Liver (tissue), 9 donors: ENCODE data around the gene PES1. TPM values are rescaled to one million over a fixed set of nuclear protein-coding genes. Genes with fewer than 3 reads are reported as not detected.
A peak's percentile ranks its signal among the peaks of the same experiment; 100 is the strongest.

Source experiments
- DNase-seq: peaks from one replicate; pipeline ENCODE4 v3.0.0-alpha.2; 2017; ENCODE audit warnings: low spot score
- H3K27ac ChIP-seq, 2 donors: one replicate each; pipeline ENCODE4 v1.7.0; 2013; ENCODE audit warnings: inconsistent platforms in 2 of 2, low read length in 2 of 2, control low read depth in 1 of 2, low read depth in 1 of 2, mild to moderate bottlenecking in 1 of 2
- H3K27me3 ChIP-seq, 4 donors: one replicate each; pipeline versions ENCODE4 v1.6.1 to v1.7.0; 2013; ENCODE audit warnings: low read length in 3 of 4, inconsistent platforms in 1 of 4, mild to moderate bottlenecking in 1 of 4, moderate library complexity in 1 of 4; ENCODE audit not compliant: control insufficient read depth in 4 of 4, insufficient read depth in 4 of 4
- H3K36me3 ChIP-seq, 4 donors: one replicate each; pipeline versions ENCODE4 v1.6.1 to v1.7.0; 2013; ENCODE audit warnings: low read length in 3 of 4, mild to moderate bottlenecking in 3 of 4, low read depth in 1 of 4, moderate library complexity in 1 of 4; ENCODE audit not compliant: control insufficient read depth in 4 of 4, insufficient read depth in 3 of 4
- H3K4me1 ChIP-seq, 4 donors: one replicate each; pipeline versions ENCODE4 v1.6.1 to v1.7.0; 2013; ENCODE audit warnings: low read length in 3 of 4, mild to moderate bottlenecking in 3 of 4, moderate library complexity in 1 of 4; ENCODE audit not compliant: control insufficient read depth in 4 of 4, insufficient read depth in 4 of 4
- H3K4me3 ChIP-seq, 3 donors: one replicate each; pipeline versions ENCODE4 v1.6.1 to v1.7.0; 2013; ENCODE audit warnings: low read length in 3 of 3, control low read depth in 1 of 3, low read depth in 1 of 3, mild to moderate bottlenecking in 1 of 3
- H3K9ac ChIP-seq, 2 donors: one replicate each; pipeline ENCODE4 v1.7.0; 2013; ENCODE audit warnings: low read length in 2 of 2, mild to moderate bottlenecking in 2 of 2, moderate library complexity in 2 of 2, control low read depth in 1 of 2, low read depth in 1 of 2
- H3K9me3 ChIP-seq, 4 donors: one replicate each; pipeline versions ENCODE4 v1.6.1 to v1.7.0; 2013; ENCODE audit warnings: low read length in 3 of 4; ENCODE audit not compliant: control insufficient read depth in 4 of 4
- ATF3 ChIP-seq: IDR thresholded peaks from 2 replicates; pipeline ENCODE4 v1.6.1; 2016; ENCODE audit warnings: antibody characterized with exemption
- FOXA1 ChIP-seq: IDR thresholded peaks from 2 replicates; pipeline ENCODE4 v1.6.1; 2016; ENCODE audit warnings: antibody characterized with exemption
- HNF4G ChIP-seq: IDR thresholded peaks from 2 replicates; pipeline ENCODE4 v1.6.1; 2016; ENCODE audit warnings: antibody characterized with exemption
- JUND ChIP-seq, 2 donors: IDR thresholded peaks; 2 replicates each; pipeline ENCODE4 v1.6.1; 2016; ENCODE audit warnings: antibody characterized with exemption in 2 of 2
- NR2F2 ChIP-seq: IDR thresholded peaks from 2 replicates; pipeline ENCODE4 v1.6.1; 2016; ENCODE audit warnings: antibody characterized with exemption
- RAD21 ChIP-seq, 2 donors: IDR thresholded peaks; 2 replicates each; pipeline ENCODE4 v1.6.1; 2016; ENCODE audit warnings: antibody characterized with exemption in 2 of 2, mild to moderate bottlenecking in 2 of 2
- ZBTB33 ChIP-seq: IDR thresholded peaks from 2 replicates; pipeline ENCODE4 v1.6.1; 2016; ENCODE audit warnings: antibody characterized with exemption
- WGBS: extraction: QIAGEN DNeasy Blood & Tissue Kit; methylation state at CpG from one replicate; pipeline ENCODE4 v1.1.7; 2013; 5-methylcytosine and 5-hydroxymethylcytosine counted together
- polyA plus RNA-seq, 2 donors: library from polyadenylated mRNA; stranded (reverse) in 1 of 2; unstranded in 1 of 2; fragments of 200-250 nt in 1 of 2; fragments of >200 nt in 1 of 2; fragmentation: Nextera tagmentation in 1 of 2; extraction: Ambion mirVana in 1 of 2; gene quantifications; one replicate each; pipeline versions ENCODE4 v1.2.1 to v1.2.3, GENCODE V29; 2013 to 2015
- total RNA-seq, 2 donors: library from RNA; depleted of rRNA; stranded (reverse); fragments of >200 nt; gene quantifications; one replicate each; pipeline ENCODE4 v1.2.3, GENCODE V29; 2014
- donor health status: healthy.
- donor health status: healthy.
- donor health status: healthy.
- donor health status: healthy.
- donor health status: healthy.

PES1 gene
- total and polyA plus RNA-seq, 4 donors, result 20.0 to 33.1 (median 22.3) TPM

GRCh38 chr22:30556388-30556787, 35.3 kb downstream of the PES1 start:
- Histone ChIP-seq H3K36me3 (no peaks in the 10 kb centered on the region), H3K9ac (no peak overlapping the region), H3K27me3 (no peaks in the 10 kb centered on the region), H3K27ac (no peak overlapping the region), H3K4me3 (no peak overlapping the region), H3K9me3 (no peaks in the 10 kb centered on the region), H3K4me1 (no peaks in the 10 kb centered on the region)
- TF ChIP-seq RAD21 (IDR thresholded peaks at IDR 0.05) (peak; percentile 42 to 45), NR2F2 (no peak), HNF4G (no peak)
- DNase-seq, result no peak
- 64% methylated on average over 6 of the region's 6 CpGs for WGBS

- DNase-seq, result no peak
- 98% methylated on average over 73 of the region's 73 CpGs for WGBS
- TF ChIP-seq JUND (IDR thresholded peaks at IDR 0.05) (no peak), FOXA1 (no peak), NR2F2 (no peak), ZBTB33 (no peak), ATF3 (no peak), HNF4G (no peak), RAD21 (IDR thresholded peaks at IDR 0.05) (peak in 1 of 2 donors; percentile 15)
Measured at GRCh38 chr22:30555282-30556210, 36.2 kb downstream of the PES1 start.

DNA sequence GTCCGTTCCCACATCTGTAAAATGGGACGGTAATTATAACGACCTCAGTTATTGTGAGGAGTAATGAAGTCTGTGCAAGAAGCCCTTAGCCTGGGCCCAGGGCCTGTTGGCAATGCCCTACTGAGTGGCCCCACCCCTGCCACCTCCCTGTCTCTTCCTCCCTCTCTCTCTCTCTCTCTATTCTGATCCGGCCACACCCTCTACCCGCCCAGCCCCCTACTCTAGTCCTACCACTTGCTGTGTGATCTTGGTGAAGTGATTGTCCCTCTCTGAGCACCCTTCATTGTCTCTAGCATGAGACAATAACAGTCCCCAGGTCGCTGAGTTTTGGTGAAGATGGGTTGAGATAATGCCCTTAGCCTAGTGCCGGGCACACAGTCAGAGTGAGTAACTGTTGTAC, 37.7 kb downstream of the PES1 start:
- Histone ChIP-seq H3K27me3 (no peaks in the 10 kb centered on the region), H3K4me1 (no peaks in the 10 kb centered on the region), H3K9ac (no peak overlapping the region), H3K27ac (no peak overlapping the region), H3K36me3 (no peaks in the 10 kb centered on the region), H3K9me3 (no peaks in the 10 kb centered on the region), H3K4me3 (no peak overlapping the region)
- no peak for DNase-seq
- TF ChIP-seq JUND (IDR thresholded peaks at IDR 0.05), result no peak
- TF ChIP-seq ZBTB33, result no peak
- WGBS, result 89% methylated on average over 7 of the region's 7 CpGs

More at GRCh38 chr22:30555282-30556210, 36.2 kb downstream of the PES1 start:
- no peaks in the 10 kb centered on the region for H3K27me3 ChIP-seq
- no peaks in the 10 kb centered on the region for H3K4me1 ChIP-seq
- H3K36me3 ChIP-seq, result no peaks in the 10 kb centered on the region
- H3K9ac ChIP-seq, result no peak overlapping the region
- H3K9me3 ChIP-seq, result no peaks in the 10 kb centered on the region
- no peak overlapping the region for H3K4me3 ChIP-seq
- H3K27ac ChIP-seq, result no peak overlapping the region
